ENCODE measurements around the gene IMMP2L.

DNA sequence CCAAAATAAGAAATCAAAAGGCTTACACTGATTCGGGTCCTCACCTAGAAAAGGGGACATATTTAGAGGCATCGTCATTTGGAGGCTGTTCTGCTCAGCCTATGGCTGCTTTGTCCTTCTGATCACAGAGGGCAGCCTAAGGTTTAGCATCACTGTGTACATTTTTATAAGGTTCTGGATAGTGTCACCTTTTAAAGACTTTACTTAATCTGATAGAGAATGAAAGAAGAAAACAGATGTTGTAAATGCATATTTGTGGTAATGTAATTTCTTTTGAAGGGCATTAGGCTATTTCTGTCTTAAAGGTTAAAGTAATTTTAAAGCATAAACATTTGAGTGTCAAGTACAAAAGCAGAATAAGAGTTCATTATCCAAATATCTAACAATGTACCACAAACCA, 916.7 kb downstream of the IMMP2L start:
- TF ChIP-seq EZH2phosphoT487 (IDR thresholded peaks at IDR 0.05), result no peak
- TF ChIP-seq, protein P1, sequence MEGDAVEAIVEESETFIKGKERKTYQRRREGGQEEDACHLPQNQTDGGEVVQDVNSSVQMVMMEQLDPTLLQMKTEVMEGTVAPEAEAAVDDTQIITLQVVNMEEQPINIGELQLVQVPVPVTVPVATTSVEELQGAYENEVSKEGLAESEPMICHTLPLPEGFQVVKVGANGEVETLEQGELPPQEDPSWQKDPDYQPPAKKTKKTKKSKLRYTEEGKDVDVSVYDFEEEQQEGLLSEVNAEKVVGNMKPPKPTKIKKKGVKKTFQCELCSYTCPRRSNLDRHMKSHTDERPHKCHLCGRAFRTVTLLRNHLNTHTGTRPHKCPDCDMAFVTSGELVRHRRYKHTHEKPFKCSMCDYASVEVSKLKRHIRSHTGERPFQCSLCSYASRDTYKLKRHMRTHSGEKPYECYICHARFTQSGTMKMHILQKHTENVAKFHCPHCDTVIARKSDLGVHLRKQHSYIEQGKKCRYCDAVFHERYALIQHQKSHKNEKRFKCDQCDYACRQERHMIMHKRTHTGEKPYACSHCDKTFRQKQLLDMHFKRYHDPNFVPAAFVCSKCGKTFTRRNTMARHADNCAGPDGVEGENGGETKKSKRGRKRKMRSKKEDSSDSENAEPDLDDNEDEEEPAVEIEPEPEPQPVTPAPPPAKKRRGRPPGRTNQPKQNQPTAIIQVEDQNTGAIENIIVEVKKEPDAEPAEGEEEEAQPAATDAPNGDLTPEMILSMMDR (IDR thresholded peaks at IDR 0.05), result no peak
